ENCODE measurements around the gene KIF5A.

KIF5A gene

DNA sequence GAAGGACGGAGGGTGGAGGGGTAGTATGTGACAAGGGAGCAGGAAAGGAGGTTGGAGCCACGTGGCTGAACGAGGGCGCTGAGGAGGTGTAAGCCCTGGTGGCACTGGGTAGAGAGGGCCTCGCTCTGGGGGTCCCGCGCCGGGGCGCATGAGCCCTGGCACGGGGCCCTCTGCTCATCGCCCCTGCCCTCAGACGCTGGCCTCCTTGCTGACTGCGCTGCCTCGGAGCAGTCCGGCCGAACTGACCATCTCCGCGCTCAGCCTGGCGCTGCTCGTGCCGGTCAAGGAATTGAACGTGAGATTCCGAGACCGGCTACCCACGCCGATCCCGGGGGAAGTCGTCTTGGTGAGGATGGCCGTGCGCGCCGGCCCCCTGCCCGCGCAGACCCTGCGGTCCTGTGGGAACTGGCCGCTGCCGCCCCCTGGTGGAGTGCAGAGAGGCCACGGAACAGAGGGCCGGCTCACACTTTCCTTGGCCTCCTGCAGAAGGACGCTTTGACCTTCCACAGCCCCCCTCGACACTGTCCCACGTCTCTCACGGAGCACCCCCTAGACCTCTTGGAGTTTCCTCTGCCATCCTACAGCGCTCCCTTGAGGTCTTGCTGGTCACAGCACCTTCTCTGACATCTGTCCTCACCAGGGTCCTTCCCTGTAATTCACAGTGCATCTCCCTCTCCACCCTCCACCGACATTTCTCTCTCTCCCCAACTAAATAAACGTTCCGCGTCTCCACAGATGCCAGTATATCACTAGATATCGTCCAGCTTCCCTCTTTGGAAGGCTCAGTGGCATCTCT is 71.9 kb downstream of the KIF5A start:
- FAIRE-seq, result peak; percentile 95
- peak; percentile 76 for DNase-seq (ENCODE audit: insufficient read length)

DNA sequence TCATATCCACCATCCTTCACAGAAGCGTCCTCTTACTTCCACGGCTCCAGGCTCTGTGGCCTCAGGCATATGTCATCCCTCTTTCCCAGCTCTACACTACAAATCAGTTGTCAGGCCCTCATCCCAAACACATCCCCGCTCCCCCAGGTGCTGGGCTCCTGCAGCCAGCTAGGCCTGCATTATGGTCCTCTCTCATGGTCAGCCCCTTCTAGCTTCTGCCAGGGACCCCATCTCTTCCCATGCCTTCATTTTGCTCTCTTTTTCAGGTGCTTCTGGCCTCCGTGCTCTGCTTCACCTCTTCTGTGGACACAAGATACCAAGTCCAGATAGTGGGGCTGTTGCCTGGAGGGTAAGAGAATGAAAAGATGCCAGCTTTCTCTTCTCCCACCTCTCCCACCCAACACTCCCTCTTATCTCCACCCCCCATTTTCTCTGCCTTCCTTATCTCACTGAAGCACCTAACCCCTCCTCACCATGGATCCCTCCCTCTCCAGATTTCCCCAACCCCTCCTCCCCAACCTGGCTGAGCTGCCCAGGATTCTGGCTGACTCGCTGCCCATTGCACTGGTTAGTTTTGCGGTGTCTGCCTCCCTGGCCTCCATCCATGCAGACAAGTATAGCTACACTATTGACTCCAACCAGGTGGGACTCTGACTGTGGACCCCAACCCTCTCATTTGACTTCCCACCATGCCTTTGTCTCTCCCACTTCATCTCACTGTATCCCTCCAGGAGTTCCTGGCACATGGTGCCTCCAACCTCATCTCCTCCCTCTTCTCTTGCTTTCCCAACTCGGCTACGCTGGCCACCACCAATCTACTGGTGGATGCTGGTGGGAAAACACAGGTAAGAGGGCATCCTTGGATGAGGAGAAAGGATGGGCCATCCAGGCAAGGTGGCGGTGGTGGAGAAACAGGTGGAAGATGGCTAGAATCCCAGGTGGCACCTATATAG is 72.7 kb downstream of the KIF5A start:
- DNase-seq (ENCODE audit: insufficient read length), result no peak
- TF ChIP-seq POLR2A (IDR thresholded peaks at IDR 0.05; ENCODE audit: low read depth, low read length) (no peak), TAF1 (IDR thresholded peaks at IDR 0.05; ENCODE audit: borderline replicate concordance, low read depth, low read length) (no peak), POLR2AphosphoS5 (IDR thresholded peaks at IDR 0.05; ENCODE audit: low read depth, low read length) (no peak)
- FAIRE-seq, result no peak

More for the DNA sequence above, 71.9 kb downstream of the KIF5A start:
- TF ChIP-seq POLR2AphosphoS5 (IDR thresholded peaks at IDR 0.05; ENCODE audit: low read depth, low read length), result no peak

DNA sequence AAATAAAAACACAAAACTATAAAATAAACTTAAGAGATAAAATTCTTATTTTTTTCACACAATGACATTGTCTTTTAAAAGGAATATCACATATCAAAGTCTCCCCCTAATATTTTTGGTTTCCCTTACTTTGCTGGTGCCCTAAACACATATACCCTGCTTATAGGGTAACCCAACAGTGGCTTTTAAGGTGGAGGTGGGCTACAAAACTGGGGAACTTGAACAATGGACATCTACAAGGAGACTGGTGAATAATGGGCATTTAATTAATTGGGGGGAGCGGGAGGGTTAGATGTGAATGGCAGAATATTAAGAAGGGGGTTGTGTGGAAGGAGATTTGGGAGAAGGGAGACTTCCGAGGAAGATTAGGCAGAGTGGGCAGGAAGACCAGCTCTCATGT is 73.5 kb downstream of the KIF5A start:
- TF ChIP-seq POLR2AphosphoS5 (IDR thresholded peaks at IDR 0.05; ENCODE audit: low read depth, low read length), result no peak
- TF ChIP-seq POLR2A (IDR thresholded peaks at IDR 0.05; ENCODE audit: low read depth, low read length), result no peak
- TF ChIP-seq TAF1 (IDR thresholded peaks at IDR 0.05; ENCODE audit: borderline replicate concordance, low read depth, low read length), result no peak
- FAIRE-seq, result no peak
- DNase-seq (ENCODE audit: insufficient read length), result no peak

DNA sequence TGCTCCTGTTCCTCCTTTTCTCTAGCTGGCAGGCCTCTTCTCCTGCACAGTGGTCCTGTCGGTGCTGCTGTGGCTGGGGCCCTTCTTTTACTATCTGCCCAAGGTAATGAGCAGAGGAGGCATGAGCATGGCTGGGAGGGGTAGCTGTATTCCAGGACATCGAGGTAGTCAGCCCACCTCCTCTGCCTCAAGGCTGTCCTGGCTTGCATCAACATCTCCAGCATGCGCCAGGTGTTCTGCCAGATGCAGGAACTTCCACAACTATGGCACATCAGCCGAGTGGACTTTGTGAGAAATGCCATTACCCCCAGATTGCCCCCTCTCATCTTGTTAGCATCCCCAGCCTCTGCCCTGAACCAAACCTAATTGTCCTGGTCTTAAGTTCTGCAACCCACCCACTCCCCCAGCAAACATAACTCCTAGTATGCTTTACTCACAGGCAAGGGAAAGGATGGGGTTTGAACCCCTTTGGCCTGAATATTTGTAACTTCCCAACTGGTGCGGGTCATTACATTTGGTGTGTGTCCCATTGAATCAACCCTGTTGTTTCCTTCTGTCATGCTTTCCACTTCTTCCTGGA is 74.1 kb downstream of the KIF5A start:
- FAIRE-seq, result no peak
- TF ChIP-seq POLR2AphosphoS5 (IDR thresholded peaks at IDR 0.05; ENCODE audit: low read depth, low read length) (no peak), POLR2A (IDR thresholded peaks at IDR 0.05; ENCODE audit: low read depth, low read length) (no peak), TAF1 (IDR thresholded peaks at IDR 0.05; ENCODE audit: borderline replicate concordance, low read depth, low read length) (no peak)
- no peak for DNase-seq (ENCODE audit: insufficient read length)

DNA sequence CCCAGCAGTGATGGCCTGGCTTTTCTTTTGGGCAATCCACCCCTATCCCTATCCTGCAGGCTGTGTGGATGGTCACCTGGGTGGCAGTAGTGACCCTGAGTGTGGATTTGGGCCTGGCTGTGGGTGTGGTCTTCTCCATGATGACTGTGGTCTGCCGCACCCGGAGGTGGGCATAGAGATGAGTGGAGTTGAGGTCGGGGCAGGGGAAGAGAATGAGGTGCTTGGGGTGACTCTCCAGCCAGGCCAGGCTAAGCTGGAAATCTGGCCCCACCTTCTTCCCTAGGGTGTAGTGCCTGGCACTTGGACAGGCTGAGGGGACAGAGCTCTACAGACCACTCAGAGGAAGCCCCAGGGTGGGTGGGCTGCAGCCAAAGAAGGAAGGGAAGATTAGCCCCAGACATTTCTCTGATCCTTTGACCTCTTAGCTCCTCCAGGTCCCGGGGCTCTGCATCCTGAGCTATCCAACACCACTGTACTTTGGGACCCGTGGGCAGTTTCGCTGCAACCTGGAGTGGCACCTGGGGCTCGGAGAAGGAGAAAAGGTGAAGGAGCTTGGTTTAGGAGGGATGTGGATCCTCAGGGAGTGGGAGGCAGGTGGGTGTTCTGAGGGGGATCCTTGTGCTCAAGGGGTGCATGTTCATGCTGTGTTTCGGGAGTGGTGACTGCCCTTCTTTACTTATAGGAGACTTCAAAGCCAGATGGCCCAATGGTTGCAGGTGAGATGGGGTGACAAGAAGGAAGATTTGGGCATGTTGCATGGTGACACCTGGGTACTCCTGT is 74.8 kb downstream of the KIF5A start:
- DNase-seq (ENCODE audit: insufficient read length), result no peak
- TF ChIP-seq POLR2AphosphoS5 (IDR thresholded peaks at IDR 0.05; ENCODE audit: low read depth, low read length), result no peak
- no peak for TF ChIP-seq TAF1 (IDR thresholded peaks at IDR 0.05; ENCODE audit: borderline replicate concordance, low read depth, low read length)
- TF ChIP-seq POLR2A (IDR thresholded peaks at IDR 0.05; ENCODE audit: low read depth, low read length), result no peak
- FAIRE-seq, result no peak

DNA sequence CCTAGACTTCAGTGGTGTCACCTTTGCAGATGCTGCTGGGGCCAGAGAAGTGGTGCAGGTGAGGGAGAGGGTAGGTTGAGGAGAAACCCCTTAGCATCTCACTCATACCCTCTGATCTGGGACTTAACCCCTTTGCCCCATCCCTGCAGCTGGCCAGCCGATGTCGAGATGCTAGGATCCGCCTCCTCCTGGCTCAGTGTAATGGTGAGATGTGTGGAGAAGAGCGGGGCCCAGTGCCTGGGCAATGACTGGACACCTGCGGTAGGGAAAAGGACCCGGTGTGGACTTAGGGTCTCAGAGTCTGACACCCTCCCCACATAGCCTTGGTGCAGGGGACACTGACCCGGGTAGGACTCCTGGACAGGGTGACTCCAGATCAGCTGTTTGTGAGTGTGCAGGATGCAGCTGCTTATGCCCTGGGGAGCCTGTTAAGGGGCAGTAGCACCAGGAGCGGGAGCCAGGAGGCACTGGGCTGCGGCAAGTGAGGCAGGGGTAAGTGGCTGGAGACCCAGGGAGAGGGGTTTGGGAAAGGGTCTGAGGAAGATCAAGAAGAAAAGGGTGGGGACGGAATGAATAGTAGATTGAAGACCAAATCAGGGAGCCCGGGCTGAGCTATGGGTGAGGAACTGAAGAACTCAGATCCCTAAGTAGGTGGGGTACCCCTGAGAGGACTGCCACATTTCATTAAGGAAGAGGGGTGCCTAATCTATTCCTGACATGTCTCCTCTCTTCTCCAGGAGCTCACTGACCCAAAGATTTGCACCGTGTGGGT is 75.6 kb downstream of the KIF5A start:
- FAIRE-seq (no peak), DNase-seq (ENCODE audit: insufficient read length) (no peak)
- TF ChIP-seq TAF1 (IDR thresholded peaks at IDR 0.05; ENCODE audit: borderline replicate concordance, low read depth, low read length) (no peak), POLR2AphosphoS5 (IDR thresholded peaks at IDR 0.05; ENCODE audit: low read depth, low read length) (no peak), POLR2A (IDR thresholded peaks at IDR 0.05; ENCODE audit: low read depth, low read length) (no peak)

DNA sequence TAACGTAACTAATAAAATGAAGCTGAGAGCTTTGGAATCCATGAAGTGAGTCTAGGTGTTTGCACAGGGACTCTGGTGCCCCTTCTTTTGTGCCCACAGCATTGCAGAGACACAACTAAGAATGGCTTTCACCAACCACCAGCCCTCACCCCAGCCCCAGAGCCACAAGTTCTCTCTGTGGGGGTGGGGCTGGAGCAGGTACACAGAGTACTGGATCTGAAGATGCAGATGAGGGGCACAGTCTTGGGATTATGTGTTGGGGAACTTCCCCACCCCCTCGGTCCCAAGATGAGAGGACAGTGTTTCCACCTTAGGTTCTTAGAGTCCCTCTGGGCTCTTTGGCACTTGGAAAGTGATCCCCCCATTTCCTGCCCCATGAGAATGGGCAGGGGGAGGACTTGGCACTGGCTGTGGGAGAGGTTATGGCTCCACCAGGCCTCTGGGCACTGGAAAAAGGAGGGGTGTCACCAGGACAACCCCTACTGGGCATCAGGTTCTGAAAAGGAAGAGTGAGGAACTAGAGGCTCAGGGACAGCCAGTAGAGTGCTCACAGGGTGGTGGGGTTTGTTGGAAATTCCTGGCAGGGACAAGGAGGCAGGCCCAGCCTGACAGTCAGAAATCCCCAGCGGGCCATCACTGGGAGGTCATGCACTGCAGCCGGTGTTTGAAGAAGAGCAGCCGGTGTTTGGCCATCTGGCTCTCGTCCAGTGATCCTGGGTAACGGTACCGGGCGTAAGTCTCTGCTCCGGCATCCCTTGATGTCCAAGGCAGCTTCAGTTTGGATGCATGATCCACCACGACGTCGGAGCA is 76.5 kb downstream of the KIF5A start:
- TF ChIP-seq POLR2A (IDR thresholded peaks at IDR 0.05; ENCODE audit: low read depth, low read length) (no peak), POLR2AphosphoS5 (IDR thresholded peaks at IDR 0.05; ENCODE audit: low read depth, low read length) (no peak), TAF1 (IDR thresholded peaks at IDR 0.05; ENCODE audit: borderline replicate concordance, low read depth, low read length) (no peak)
- FAIRE-seq (no peak), DNase-seq (ENCODE audit: insufficient read length) (no peak)

DNA sequence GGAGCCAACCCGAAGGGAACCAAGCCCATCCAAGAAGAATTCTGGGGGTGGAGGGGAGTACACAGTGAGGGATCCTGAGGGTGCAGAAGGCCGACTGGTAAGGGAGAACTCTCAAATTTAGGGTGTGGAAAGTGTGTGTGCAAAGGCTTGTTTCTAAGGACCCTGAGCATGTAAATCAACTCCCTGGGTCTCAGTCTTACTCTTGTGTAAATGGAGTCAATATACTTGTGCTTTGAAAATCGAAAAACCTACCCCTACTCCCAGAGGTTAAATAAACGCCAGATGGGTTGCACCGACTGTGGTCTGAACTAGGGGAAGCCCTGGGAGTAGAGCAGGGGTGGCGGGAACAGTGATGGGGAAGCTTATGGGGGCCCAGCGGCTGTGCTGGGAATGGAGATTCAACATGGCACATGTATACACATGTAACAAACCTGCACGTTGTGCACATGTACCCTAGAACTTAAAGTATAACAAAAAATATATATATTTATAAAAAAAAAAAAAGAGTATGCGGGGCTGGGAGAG is 77.1 kb downstream of the KIF5A start:
- DNase-seq (ENCODE audit: insufficient read length) (no peak), FAIRE-seq (no peak)
- TF ChIP-seq POLR2AphosphoS5 (IDR thresholded peaks at IDR 0.05; ENCODE audit: low read depth, low read length) (no peak), POLR2A (IDR thresholded peaks at IDR 0.05; ENCODE audit: low read depth, low read length) (no peak), TAF1 (IDR thresholded peaks at IDR 0.05; ENCODE audit: borderline replicate concordance, low read depth, low read length) (no peak)

DNA sequence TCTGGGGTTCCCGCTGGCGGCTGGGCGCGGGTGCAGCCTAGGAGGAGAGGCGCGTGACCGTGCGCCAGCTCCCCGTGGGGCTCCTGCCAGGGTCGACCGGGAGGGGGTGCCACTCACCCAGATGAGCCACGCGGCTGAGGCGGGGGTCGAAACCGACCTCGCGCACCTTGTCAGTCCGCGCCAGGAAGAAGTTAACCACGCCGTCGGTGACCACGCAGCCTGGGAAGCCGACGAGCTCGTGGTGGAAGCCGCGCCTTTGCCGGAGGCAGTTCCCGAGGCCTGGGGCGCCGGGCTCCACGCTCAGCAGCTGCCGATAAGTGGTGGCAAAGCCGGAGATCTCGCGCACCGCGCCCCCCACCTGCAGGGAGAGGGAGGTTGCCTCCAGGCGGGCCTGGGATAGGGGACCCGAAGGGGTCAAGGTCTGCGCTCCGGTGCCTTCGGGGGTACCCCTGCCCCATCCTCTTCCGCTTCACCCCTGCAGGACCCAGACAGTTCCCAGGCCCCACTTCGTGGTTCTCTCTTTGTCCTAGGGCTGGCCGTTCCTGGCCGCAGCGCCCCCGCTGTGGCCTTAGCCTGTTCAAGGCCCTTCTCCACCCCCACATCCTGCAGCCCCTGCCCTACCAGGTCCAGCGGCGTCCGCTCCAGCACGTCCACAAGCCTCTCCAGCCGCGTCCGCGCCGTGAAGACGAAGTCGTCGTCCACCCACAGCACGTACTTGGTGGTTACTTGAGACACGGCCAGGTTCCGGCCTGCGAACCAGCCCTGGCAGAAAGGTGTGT is 77.8 kb downstream of the KIF5A start:
- FAIRE-seq (no peak), DNase-seq (ENCODE audit: insufficient read length) (no peak)
- TF ChIP-seq POLR2AphosphoS5 (IDR thresholded peaks at IDR 0.05; ENCODE audit: low read depth, low read length) (no peak), TAF1 (IDR thresholded peaks at IDR 0.05; ENCODE audit: borderline replicate concordance, low read depth, low read length) (no peak), POLR2A (IDR thresholded peaks at IDR 0.05; ENCODE audit: low read depth, low read length) (no peak)

Measured in GM12892 (cell line).